Measurements from ENCODE around the gene RAPGEF1.
A peak's percentile ranks its signal among the peaks of the same experiment; 100 is the strongest.

The RAPGEF1 gene

GRCh38 chr9:131641618-131642495, 98.0 kb downstream of the RAPGEF1 start:
- no peak for DNase-seq

- DNase-seq, result no peak
Observed at GRCh38 chr9:131640438-131641137, 99.3 kb downstream of the RAPGEF1 start.

GRCh38 chr9:131639769-131640437, 100.0 kb downstream of the RAPGEF1 start:
- DNase-seq, result no peak

- DNase-seq, result no peak
Observed at GRCh38 chr9:131636593-131636992, 103.3 kb downstream of the RAPGEF1 start.

GRCh38 chr9:131635892-131636291, 104.0 kb downstream of the RAPGEF1 start:
- DNase-seq, result no peak

GRCh38 chr9:131635285-131635684, 104.6 kb downstream of the RAPGEF1 start:
- DNase-seq, result peak; percentile 75 to 78

GRCh38 chr9:131633491-131634031, 106.3 kb downstream of the RAPGEF1 start:
- no peak for DNase-seq

GRCh38 chr9:131631306-131631705, 108.6 kb downstream of the RAPGEF1 start:
- no peak for DNase-seq

- no peak for DNase-seq
Observed at GRCh38 chr9:131630205-131630831, 109.6 kb downstream of the RAPGEF1 start.

GRCh38 chr9:131629825-131630204, 110.1 kb downstream of the RAPGEF1 start:
- DNase-seq, result no peak

GRCh38 chr9:131629226-131629500, 110.7 kb downstream of the RAPGEF1 start:
- DNase-seq, result no peak

- no peak for DNase-seq
Observed at GRCh38 chr9:131628459-131629225, 111.2 kb downstream of the RAPGEF1 start.

GRCh38 chr9:131627648-131628458, 112.0 kb downstream of the RAPGEF1 start:
- peak; percentile 34 to 47 for DNase-seq

- no peak for DNase-seq
Observed at GRCh38 chr9:131627326-131627647, 112.6 kb downstream of the RAPGEF1 start.

GRCh38 chr9:131625790-131626670, 113.8 kb downstream of the RAPGEF1 start:
- DNase-seq, result no peak

GRCh38 chr9:131625508-131625787, 114.4 kb downstream of the RAPGEF1 start:
- no peak for DNase-seq

- no peak for DNase-seq
Observed at GRCh38 chr9:131624636-131625507, 115.0 kb downstream of the RAPGEF1 start.

- DNase-seq, result no peak
Observed at GRCh38 chr9:131623655-131624330, 116.1 kb downstream of the RAPGEF1 start.

GRCh38 chr9:131622523-131622922, 117.4 kb downstream of the RAPGEF1 start:
- DNase-seq, result no peak
